Vagina (tissue), 2 donors: ENCODE results near the gene MDFIC.

Source experiments
- POLR2A ChIP-seq, 2 donors: fragments of 450-650 bp; IDR thresholded peaks; one replicate each; pipeline ENCODE4 v1.6.1; 2017; ENCODE audit warnings: antibody characterized with exemption in 2 of 2, mild to moderate bottlenecking in 2 of 2, moderate library complexity in 2 of 2
- POLR2AphosphoS5 ChIP-seq, 2 donors: sonication (generic); formaldehyde crosslinking; IDR thresholded peaks; one replicate each; pipeline ENCODE4 v1.9.0; 2017; ENCODE audit warnings: antibody characterized with exemption in 2 of 2, mild to moderate bottlenecking in 2 of 2, low read depth in 1 of 2; ENCODE audit not compliant: insufficient read depth in 1 of 2
- TF ChIP-seq, protein P1 (sequence below), 3 experiments: fragments of 450-650 bp in 2 of 3; fragments of 200-600 bp in 1 of 3; sonication (generic) in 1 of 3; IDR thresholded peaks; one replicate each; pipeline ENCODE4 v1.5.1; 2017 to 2019; ENCODE audit warnings: antibody characterized with exemption in 3 of 3, mild to moderate bottlenecking in 2 of 3, moderate library complexity in 2 of 3

DNA sequence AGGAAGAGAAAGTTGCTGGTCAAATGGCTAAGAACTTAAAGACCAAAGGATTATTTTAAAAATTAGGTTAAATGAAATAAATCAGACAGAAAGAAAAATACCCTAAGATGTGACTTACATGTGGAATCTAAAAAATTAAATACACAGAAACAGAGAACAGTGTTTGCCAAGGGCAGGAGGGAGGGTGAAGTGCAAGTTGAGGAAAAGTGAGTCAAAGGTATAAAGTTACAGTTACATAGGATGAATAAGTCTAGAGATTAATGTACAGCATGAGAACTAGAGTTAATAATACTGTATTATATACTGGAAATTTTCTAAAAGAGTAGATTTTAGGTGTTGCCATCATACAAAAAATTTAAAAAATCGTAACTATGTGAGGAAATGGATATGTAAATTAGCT lies 146.3 kb downstream of the MDFIC start:
- TF ChIP-seq, protein P1, sequence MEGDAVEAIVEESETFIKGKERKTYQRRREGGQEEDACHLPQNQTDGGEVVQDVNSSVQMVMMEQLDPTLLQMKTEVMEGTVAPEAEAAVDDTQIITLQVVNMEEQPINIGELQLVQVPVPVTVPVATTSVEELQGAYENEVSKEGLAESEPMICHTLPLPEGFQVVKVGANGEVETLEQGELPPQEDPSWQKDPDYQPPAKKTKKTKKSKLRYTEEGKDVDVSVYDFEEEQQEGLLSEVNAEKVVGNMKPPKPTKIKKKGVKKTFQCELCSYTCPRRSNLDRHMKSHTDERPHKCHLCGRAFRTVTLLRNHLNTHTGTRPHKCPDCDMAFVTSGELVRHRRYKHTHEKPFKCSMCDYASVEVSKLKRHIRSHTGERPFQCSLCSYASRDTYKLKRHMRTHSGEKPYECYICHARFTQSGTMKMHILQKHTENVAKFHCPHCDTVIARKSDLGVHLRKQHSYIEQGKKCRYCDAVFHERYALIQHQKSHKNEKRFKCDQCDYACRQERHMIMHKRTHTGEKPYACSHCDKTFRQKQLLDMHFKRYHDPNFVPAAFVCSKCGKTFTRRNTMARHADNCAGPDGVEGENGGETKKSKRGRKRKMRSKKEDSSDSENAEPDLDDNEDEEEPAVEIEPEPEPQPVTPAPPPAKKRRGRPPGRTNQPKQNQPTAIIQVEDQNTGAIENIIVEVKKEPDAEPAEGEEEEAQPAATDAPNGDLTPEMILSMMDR (IDR thresholded peaks at IDR 0.05): no peak
- no peak for TF ChIP-seq POLR2A (IDR thresholded peaks at IDR 0.05)
- no peak for TF ChIP-seq POLR2AphosphoS5 (IDR thresholded peaks at IDR 0.05; ENCODE audit: insufficient read depth in 1 of 2, low read depth in 1 of 2)
